GM18873 (cell line): Measurements from ENCODE around the gene GASK1A.

Experiments
- ATAC-seq: cut with Tn5 transposase; IDR thresholded peaks from one replicate; pipeline ENCODE4 v1.9.1; 2021; ENCODE audit warnings: mild to moderate bottlenecking, moderate library complexity, moderate number of reproducible peaks; ENCODE audit not compliant: unreplicated experiment, low FRiP score

The GASK1A gene

GRCh38 chr3:43012174-43012573 is 33.1 kb downstream of the GASK1A start:
- ATAC-seq: no peak

- no peak for ATAC-seq
Observed at GRCh38 chr3:43013256-43013655, 34.1 kb downstream of the GASK1A start.

- no peak for ATAC-seq
Observed at GRCh38 chr3:43013743-43014155, 34.6 kb downstream of the GASK1A start.

- ATAC-seq: no peak
Observed at GRCh38 chr3:43014241-43014640, 35.1 kb downstream of the GASK1A start.

- ATAC-seq: no peak
Observed at GRCh38 chr3:43014956-43015355, 35.8 kb downstream of the GASK1A start.

GRCh38 chr3:43015572-43015971 is 36.5 kb downstream of the GASK1A start:
- ATAC-seq: no peak

- no peak for ATAC-seq
Observed at GRCh38 chr3:43015991-43016865, 37.1 kb downstream of the GASK1A start.

- ATAC-seq: no peak
Observed at GRCh38 chr3:43017004-43017403, 37.9 kb downstream of the GASK1A start.

- ATAC-seq: no peak
Observed at GRCh38 chr3:43017593-43018195, 38.6 kb downstream of the GASK1A start.

GRCh38 chr3:43018246-43018645 is 39.1 kb downstream of the GASK1A start:
- no peak for ATAC-seq

GRCh38 chr3:43019006-43019809 is 40.1 kb downstream of the GASK1A start:
- ATAC-seq: no peak

GRCh38 chr3:43019826-43020225 is 40.7 kb downstream of the GASK1A start:
- no peak for ATAC-seq

GRCh38 chr3:43021186-43021585 is 42.1 kb downstream of the GASK1A start:
- ATAC-seq: no peak

GRCh38 chr3:43022121-43022520 is 43.0 kb downstream of the GASK1A start:
- no peak for ATAC-seq

- ATAC-seq: no peak
Observed at GRCh38 chr3:43023066-43023465, 44.0 kb downstream of the GASK1A start.

- no peak for ATAC-seq
Observed at GRCh38 chr3:43023746-43024145, 44.6 kb downstream of the GASK1A start.

GRCh38 chr3:43024181-43024885 is 45.2 kb downstream of the GASK1A start:
- ATAC-seq: no peak

- no peak for ATAC-seq
Observed at GRCh38 chr3:43025423-43025822, 46.3 kb downstream of the GASK1A start.

GRCh38 chr3:43028001-43028400 is 48.9 kb downstream of the GASK1A start:
- no peak for ATAC-seq

- no peak for ATAC-seq
Observed at GRCh38 chr3:43028678-43029490, 49.8 kb downstream of the GASK1A start.
